ENCODE data around the gene GLOD4.
A peak's percentile ranks its signal among the peaks of the same experiment; 100 is the strongest.
"Not testable (repeated sequence)": the region's sequence is repeated elsewhere in the genome, so short reads cannot be mapped to it uniquely, and the experiment has no call there.

The GLOD4 gene

GRCh38 chr17:773016-773415, 9.1 kb downstream of the GLOD4 start:
- no peak for TF ChIP-seq CTCF (IDR thresholded peaks at IDR 0.05; ENCODE audit: borderline replicate concordance, insufficient read depth, low read depth, low read length)
- H3K4me3 ChIP-seq (ENCODE audit: low read depth, low read length), result no peak overlapping the region

GRCh38 chr17:767076-767475, 15.0 kb downstream of the GLOD4 start:
- TF ChIP-seq CTCF (IDR thresholded peaks at IDR 0.05; ENCODE audit: borderline replicate concordance, insufficient read depth, low read depth, low read length), result no peak
- no peak overlapping the region for H3K4me3 ChIP-seq (ENCODE audit: low read depth, low read length)

- no peak for TF ChIP-seq CTCF (IDR thresholded peaks at IDR 0.05; ENCODE audit: borderline replicate concordance, insufficient read depth, low read depth, low read length)
These were observed 21.7 kb downstream of the GLOD4 start for GRCh38 chr17:760371-760770.

GRCh38 chr17:759964-760363, 22.1 kb downstream of the GLOD4 start:
- H3K4me3 ChIP-seq (ENCODE audit: low read depth, low read length), result no peak overlapping the region
- TF ChIP-seq CTCF (IDR thresholded peaks at IDR 0.05; ENCODE audit: borderline replicate concordance, insufficient read depth, low read depth, low read length), result no peak

More at GRCh38 chr17:760371-760770, 21.7 kb downstream of the GLOD4 start:
- no peak overlapping the region for H3K4me3 ChIP-seq (ENCODE audit: low read depth, low read length)

- not testable (repeated sequence) for H3K4me3 ChIP-seq (ENCODE audit: low read depth, low read length)
These were observed 26.0 kb downstream of the GLOD4 start for GRCh38 chr17:756010-756567.

- not testable (repeated sequence) for H3K4me3 ChIP-seq (ENCODE audit: low read depth, low read length)
These were observed 26.6 kb downstream of the GLOD4 start for GRCh38 chr17:755319-755961.

- no peak overlapping the region for H3K4me3 ChIP-seq (ENCODE audit: low read depth, low read length)
- no peak for TF ChIP-seq CTCF (IDR thresholded peaks at IDR 0.05; ENCODE audit: borderline replicate concordance, insufficient read depth, low read depth, low read length)
These were observed 28.7 kb downstream of the GLOD4 start for GRCh38 chr17:753418-753817.

- H3K4me3 ChIP-seq (ENCODE audit: low read depth, low read length), result peak overlapping the region; percentile 93
- TF ChIP-seq CTCF (IDR thresholded peaks at IDR 0.05; ENCODE audit: borderline replicate concordance, insufficient read depth, low read depth, low read length), result no peak
These were observed 29.4 kb downstream of the GLOD4 start for GRCh38 chr17:752620-753219.
